ENCODE results near the gene CRTAC1.
"Not testable (repeated sequence)": the region's sequence is repeated elsewhere in the genome, so short reads cannot be mapped to it uniquely, and the experiment has no call there.

The CRTAC1 gene

GRCh38 chr10:97869091-97870042, 161.1 kb downstream of the CRTAC1 start:
- peak; percentile 76 for DNase-seq (ENCODE audit: low spot score)

GRCh38 chr10:97868134-97868685, 162.2 kb downstream of the CRTAC1 start:
- DNase-seq (ENCODE audit: low spot score), result no peak

GRCh38 chr10:97867220-97867800, 163.1 kb downstream of the CRTAC1 start:
- DNase-seq (ENCODE audit: low spot score), result no peak

GRCh38 chr10:97866524-97867219, 163.7 kb downstream of the CRTAC1 start:
- no peak for DNase-seq (ENCODE audit: low spot score)

GRCh38 chr10:97865488-97865887, 164.9 kb downstream of the CRTAC1 start:
- no peak for DNase-seq (ENCODE audit: low spot score)

- DNase-seq (ENCODE audit: low spot score), result no peak
Observed at GRCh38 chr10:97863808-97864207, 166.6 kb downstream of the CRTAC1 start.

GRCh38 chr10:97861924-97862323, 168.5 kb downstream of the CRTAC1 start:
- no peak for DNase-seq (ENCODE audit: low spot score)

GRCh38 chr10:97861097-97861750, 169.2 kb downstream of the CRTAC1 start:
- peak; percentile 11 for DNase-seq (ENCODE audit: low spot score)

- DNase-seq (ENCODE audit: low spot score), result no peak
Observed at GRCh38 chr10:97858001-97858439, 172.4 kb downstream of the CRTAC1 start.

GRCh38 chr10:97854743-97855142, 175.7 kb downstream of the CRTAC1 start:
- no peak for DNase-seq (ENCODE audit: low spot score)

- DNase-seq (ENCODE audit: low spot score), result no peak
Observed at GRCh38 chr10:97852840-97853405, 177.5 kb downstream of the CRTAC1 start.

GRCh38 chr10:97852277-97852676, 178.1 kb downstream of the CRTAC1 start:
- DNase-seq (ENCODE audit: low spot score), result no peak

- no peak for DNase-seq (ENCODE audit: low spot score)
Observed at GRCh38 chr10:97851341-97852001, 178.9 kb downstream of the CRTAC1 start.

GRCh38 chr10:97850446-97850845, 180.0 kb downstream of the CRTAC1 start:
- no peak for DNase-seq (ENCODE audit: low spot score)

GRCh38 chr10:97849687-97850402, 180.6 kb downstream of the CRTAC1 start, which contains the start of gene GOLGA7B:
Gene GOLGA7B (plus strand): TSS chr10:97849843. CDS start chr10:97850304, 461 bp downstream.
- DNase-seq (ENCODE audit: low spot score), result peak; percentile 32

- peak; percentile 6 for DNase-seq (ENCODE audit: low spot score)
Observed at GRCh38 chr10:97849103-97849686, 181.2 kb downstream of the CRTAC1 start.

- DNase-seq (ENCODE audit: low spot score), result no peak
Observed at GRCh38 chr10:97844678-97845077, 185.7 kb downstream of the CRTAC1 start.

- DNase-seq (ENCODE audit: low spot score), result not testable (repeated sequence)
Observed at GRCh38 chr10:97843972-97844371, 186.4 kb downstream of the CRTAC1 start.

- DNase-seq (ENCODE audit: low spot score), result no peak
Observed at GRCh38 chr10:97843281-97843671, 187.1 kb downstream of the CRTAC1 start.
